Measurements from ENCODE around the gene RGMA. TPM values are rescaled to one million over a fixed set of nuclear protein-coding genes. Genes with fewer than 3 reads are reported as not detected.

RGMA gene
- total and polyA plus RNA-seq, 10 of the 15 experiments (the other 5 are each of a cell fraction or from before 2014, with no cell fraction given) = not detected

DNA sequence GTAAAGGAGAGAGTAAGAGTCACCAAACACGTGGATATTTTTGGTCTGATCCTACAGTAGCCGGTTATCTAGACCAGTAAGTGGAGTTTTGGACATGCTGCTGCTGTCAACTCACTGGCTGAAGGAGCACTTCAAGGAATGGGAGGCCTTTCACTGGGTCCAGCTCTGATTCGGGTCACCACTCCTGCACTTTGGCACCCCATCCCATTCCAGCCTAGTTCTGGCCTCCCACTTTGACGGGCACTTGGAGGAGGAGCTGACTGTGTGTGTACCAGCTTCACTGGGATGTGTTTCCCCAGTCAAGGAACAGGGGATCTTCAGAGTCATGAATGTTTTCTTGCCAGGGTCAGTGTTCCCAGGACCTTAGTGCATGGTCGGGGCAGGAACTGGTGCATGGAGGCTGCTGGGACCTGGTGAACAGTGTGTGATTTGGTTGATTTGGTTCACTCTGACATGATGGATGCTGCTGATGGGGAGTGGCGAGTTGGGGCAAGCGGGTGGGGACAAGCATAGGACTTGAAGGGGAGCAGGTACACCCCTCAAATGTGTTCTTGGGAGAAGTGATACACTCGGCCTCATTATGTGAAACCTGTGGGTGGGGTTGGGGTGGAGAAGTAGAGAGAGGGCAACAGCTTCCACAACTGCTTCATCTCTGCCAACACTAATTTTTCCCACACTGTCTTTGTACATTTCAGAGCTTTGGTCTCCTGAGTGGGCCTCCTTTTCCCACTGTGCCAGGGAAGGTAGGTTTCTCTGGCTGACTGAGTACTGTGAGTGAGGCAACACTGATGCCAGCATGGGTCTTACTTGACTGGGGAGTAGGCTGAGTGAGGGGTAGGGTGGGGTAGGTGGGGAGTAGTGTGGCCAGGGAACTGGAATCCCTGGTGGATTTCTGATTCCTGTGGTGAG lies 64.0 kb downstream of the RGMA start:
- ATAC-seq (no peak), FAIRE-seq (no peak), DNase-seq (ENCODE audit: low read depth, low spot score) (no peak)
- Histone ChIP-seq H3K4me2 (ENCODE audit: control insufficient read depth, insufficient read depth) (no peak overlapping the region), H3K27ac (ENCODE audit: control insufficient read depth, insufficient read depth) (no peak overlapping the region), H3K9me3 (replicated peaks; ENCODE audit: control insufficient read depth, insufficient read depth, low read length) (no peaks in the 10 kb centered on the region), H3K79me2 (ENCODE audit: control insufficient read depth, insufficient read depth, low read length) (no peaks in the 10 kb centered on the region), H3K9ac (ENCODE audit: control insufficient read depth, insufficient read depth, low read length) (no peak overlapping the region), H3K36me3 (ENCODE audit: control insufficient read depth in 2 of 2, insufficient read depth in 2 of 2, low read length in 1 of 2) (peaks cover 27 to 33% of the 10 kb centered on the region in 2 experiments), H2AFZ (ENCODE audit: control insufficient read depth, low read depth, low read length) (no peak overlapping the region), H4K20me1 (ENCODE audit: control insufficient read depth, insufficient read depth) (no peaks in the 10 kb centered on the region; the same call in 1 of the 2 replicates), H3K4me1 (ENCODE audit: control insufficient read depth, insufficient read depth, low read length) (peaks cover 17% of the 10 kb centered on the region), H3K27me3 (replicated peaks in 1 of 2; ENCODE audit: control insufficient read depth in 2 of 2, insufficient read depth in 2 of 2, low read length in 1 of 2) (no peaks in the 10 kb centered on the region), H3K4me3 (no peak overlapping the region)
- TF ChIP-seq, protein P1, sequence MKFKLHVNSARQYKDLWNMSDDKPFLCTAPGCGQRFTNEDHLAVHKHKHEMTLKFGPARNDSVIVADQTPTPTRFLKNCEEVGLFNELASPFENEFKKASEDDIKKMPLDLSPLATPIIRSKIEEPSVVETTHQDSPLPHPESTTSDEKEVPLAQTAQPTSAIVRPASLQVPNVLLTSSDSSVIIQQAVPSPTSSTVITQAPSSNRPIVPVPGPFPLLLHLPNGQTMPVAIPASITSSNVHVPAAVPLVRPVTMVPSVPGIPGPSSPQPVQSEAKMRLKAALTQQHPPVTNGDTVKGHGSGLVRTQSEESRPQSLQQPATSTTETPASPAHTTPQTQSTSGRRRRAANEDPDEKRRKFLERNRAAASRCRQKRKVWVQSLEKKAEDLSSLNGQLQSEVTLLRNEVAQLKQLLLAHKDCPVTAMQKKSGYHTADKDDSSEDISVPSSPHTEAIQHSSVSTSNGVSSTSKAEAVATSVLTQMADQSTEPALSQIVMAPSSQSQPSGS (IDR thresholded peaks at IDR 0.05; ENCODE audit: low read length) = no peak
- peak; percentile 51; the same call in 1 of the 2 replicates for TF ChIP-seq POLR2A (IDR thresholded peaks at IDR 0.05; ENCODE audit: low read depth, low read length)
- ChIA-PET CTCF (interaction anchor here (1.1 kb wide), 1 partner anchor 61 kb away, joined by 3 read pairs; no protein-coding TSS in a partner anchor), RAD21 (ENCODE audit: unreplicated experiment) (no interaction called here), POLR2A (interaction anchor here (1.0 kb wide), 1 partner anchor 221 kb away, joined by 5 read pairs; no protein-coding TSS in a partner anchor), SMC1A (ENCODE audit: uncharacterized antibody, unreplicated experiment) (interaction anchor here (1.0 kb wide), 1 partner anchor 10 kb away, joined by 3 read pairs; no protein-coding TSS in a partner anchor)
- in situ Hi-C loops (cut with MboI) (loop anchor here (5.0 to 25.0 kb wide), 2 partner anchors 223 to 1287 kb away; no protein-coding TSS in a partner anchor), intact Hi-C loops (cut with micrococcal nuclease; ENCODE audit: unreplicated experiment) (no loop called here)
- BruUV-seq (replicated peaks) = TSS peak; percentile 49
- WGBS (ENCODE audit: insufficient coverage, insufficient replicate concordance, low lambda C conversion rate, missing lambda C conversion rate) = 77% methylated on average over 8 of the region's 8 CpGs

DNA sequence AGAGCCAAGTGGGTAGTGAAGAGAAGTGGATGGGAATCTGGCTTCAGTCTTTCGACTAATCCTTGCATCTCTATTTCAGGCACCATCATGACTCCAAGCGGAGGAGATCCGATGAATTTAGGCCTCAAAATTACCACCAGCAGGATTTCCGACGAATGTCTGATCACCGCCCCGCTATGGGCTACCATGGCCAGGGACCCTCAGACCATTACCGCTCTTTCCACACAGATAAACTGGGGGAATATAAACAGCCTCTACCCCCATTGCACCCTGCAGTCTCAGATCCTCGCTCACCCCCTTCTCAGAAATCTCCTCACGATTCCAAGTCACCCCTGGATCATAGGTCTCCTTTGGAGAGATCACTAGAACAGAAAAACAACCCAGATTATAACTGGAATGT lies 64.7 kb downstream of the RGMA start:
- ChIA-PET SMC1A (ENCODE audit: uncharacterized antibody, unreplicated experiment) (no interaction called here), POLR2A (no interaction called here), RAD21 (ENCODE audit: unreplicated experiment) (no interaction called here), CTCF (interaction anchor here (1.0 kb wide), 1 partner anchor 227 kb away, joined by 3 read pairs; no protein-coding TSS in a partner anchor)
- H3K4me2 ChIP-seq (ENCODE audit: control insufficient read depth, insufficient read depth) = no peak overlapping the region
- H3K9ac ChIP-seq (ENCODE audit: control insufficient read depth, insufficient read depth, low read length) = no peak overlapping the region
- BruUV-seq (replicated peaks) = no TSS peak
- no peak for DNase-seq (ENCODE audit: low read depth, low spot score)
- no peaks in the 10 kb centered on the region for H3K27me3 ChIP-seq (replicated peaks in 1 of 2; ENCODE audit: control insufficient read depth in 2 of 2, insufficient read depth in 2 of 2, low read length in 1 of 2)
- no peak for FAIRE-seq
- no peak overlapping the region for H2AFZ ChIP-seq (ENCODE audit: control insufficient read depth, low read depth, low read length)
- no peaks in the 10 kb centered on the region; the same call in 1 of the 2 replicates for H4K20me1 ChIP-seq (ENCODE audit: control insufficient read depth, insufficient read depth)
- peaks cover 28 to 35% of the 10 kb centered on the region in 2 experiments for H3K36me3 ChIP-seq (ENCODE audit: control insufficient read depth in 2 of 2, insufficient read depth in 2 of 2, low read length in 1 of 2)
- H3K27ac ChIP-seq (ENCODE audit: control insufficient read depth, insufficient read depth) = no peak overlapping the region
- H3K9me3 ChIP-seq (replicated peaks; ENCODE audit: control insufficient read depth, insufficient read depth, low read length) = no peaks in the 10 kb centered on the region
- intact Hi-C loops (cut with micrococcal nuclease; ENCODE audit: unreplicated experiment) = no loop called here
- peaks cover 18% of the 10 kb centered on the region for H3K4me1 ChIP-seq (ENCODE audit: control insufficient read depth, insufficient read depth, low read length)
- H3K79me2 ChIP-seq (ENCODE audit: control insufficient read depth, insufficient read depth, low read length) = no peaks in the 10 kb centered on the region
- in situ Hi-C loops (cut with MboI) = no loop called here
- no peak overlapping the region for H3K4me3 ChIP-seq
- WGBS (ENCODE audit: insufficient coverage, insufficient replicate concordance, low lambda C conversion rate, missing lambda C conversion rate) = 97% methylated on average over 10 of the region's 10 CpGs
- ATAC-seq = no peak
- TF ChIP-seq IRF4 (IDR thresholded peaks at IDR 0.05; ENCODE audit: low read depth, low read length) = no peak

Measured in GM12878 (cell line).